HG03066 (cell line): ENCODE results near the gene TDRD10.

Source experiments
- ATAC-seq: cut with Tn5 transposase; IDR thresholded peaks from one replicate; pipeline ENCODE4 v1.9.1; 2021; ENCODE audit warnings: low read depth; ENCODE audit not compliant: unreplicated experiment

The TDRD10 gene

DNA sequence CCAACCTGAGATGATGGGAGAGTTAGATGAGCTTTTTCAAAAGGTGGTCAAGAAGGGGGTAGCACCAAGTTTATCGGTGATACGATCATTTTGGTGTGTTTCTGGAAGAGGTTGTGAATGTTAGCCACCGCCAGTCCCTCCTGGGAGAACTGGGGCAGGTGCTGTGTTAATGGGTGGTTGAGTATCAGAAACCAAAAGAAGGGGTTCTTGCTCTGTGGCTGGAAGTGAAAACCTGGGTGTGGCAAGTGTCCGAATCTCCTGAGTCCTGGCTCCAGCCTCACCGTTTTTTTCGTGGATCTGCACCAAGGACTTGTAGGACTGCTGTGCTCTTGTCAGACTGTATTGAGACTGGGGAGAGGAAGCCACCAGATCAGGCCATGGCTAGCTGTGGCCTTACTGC, 48.6 kb downstream of the TDRD10 start:
- ATAC-seq, result no peak

- ATAC-seq, result no peak
Observed at GRCh38 chr1:154551474-154551873, 49.5 kb downstream of the TDRD10 start.

DNA sequence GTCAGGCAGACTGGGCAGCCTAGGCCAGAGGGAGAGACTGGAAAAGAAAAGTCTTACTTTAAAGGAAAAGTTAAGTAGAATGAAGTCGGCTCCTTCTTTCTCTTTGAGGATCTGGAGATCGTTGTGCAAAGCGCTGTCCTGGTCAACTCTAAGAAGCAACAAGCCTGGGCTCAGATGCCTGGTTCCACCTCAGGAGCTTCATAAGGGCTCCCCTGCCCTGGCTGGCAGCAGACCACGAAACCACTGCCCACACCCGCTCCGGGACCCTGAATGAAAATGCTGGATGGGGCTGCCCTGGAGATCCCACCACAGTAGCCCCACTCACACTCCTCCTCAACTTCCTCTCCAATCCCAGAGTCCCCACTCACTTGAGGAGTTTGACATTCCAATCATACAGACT, 50.0 kb downstream of the TDRD10 start:
- ATAC-seq, result no peak

GRCh38 chr1:154553056-154554030, 51.3 kb downstream of the TDRD10 start:
- ATAC-seq, result no peak

DNA sequence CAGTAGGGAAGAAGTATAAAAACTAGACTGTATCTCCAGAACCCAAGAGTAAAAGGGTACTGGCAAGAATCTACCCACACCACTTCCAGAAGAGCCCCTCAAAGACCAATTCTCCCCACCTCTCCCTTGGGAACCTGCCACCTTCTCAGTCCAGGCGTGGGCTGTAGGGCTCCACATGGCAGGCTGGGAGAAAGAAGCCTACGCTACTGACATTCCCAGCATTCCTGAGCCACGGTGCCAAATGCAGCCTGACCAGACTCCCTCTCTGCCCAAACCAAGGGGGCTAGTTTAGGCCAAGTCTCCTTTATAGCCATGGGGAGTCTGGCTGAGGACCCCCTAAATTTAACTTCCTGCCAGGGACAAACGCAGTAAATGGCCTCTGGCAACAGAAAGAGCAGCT, 54.4 kb downstream of the TDRD10 start:
- no peak for ATAC-seq

DNA sequence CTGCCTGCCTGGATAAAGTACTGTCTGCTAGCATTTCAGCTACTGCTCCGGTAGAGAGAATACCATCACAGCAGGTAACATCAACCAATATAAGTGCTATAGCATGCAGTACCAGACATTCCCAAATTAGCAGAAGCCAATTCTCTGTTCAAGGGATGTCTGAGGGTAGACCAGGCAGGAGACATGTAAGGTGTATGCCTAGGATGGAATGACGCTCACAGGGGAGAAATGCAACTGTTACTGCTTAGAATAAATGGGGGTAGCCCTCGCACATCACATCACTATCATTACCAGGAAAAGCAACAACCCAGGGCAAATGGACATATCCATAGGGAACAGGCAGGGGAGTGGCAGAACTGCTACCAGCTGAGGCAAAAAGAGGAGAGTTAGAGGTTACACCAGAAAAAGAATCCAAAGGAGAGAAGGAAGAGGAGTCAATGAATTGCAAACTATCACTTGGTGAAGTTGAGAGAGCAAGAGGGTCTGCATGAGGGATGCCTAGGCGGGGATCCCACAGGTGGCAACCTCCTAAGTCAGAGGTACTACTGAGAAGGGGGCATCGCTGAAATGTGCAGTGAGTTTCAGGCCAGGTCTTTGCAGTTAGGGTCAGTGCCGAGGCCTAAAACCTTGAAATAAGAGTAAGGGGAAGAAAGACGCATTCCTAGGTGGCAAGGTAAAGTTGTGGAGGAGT, 55.4 kb downstream of the TDRD10 start:
- ATAC-seq, result no peak

DNA sequence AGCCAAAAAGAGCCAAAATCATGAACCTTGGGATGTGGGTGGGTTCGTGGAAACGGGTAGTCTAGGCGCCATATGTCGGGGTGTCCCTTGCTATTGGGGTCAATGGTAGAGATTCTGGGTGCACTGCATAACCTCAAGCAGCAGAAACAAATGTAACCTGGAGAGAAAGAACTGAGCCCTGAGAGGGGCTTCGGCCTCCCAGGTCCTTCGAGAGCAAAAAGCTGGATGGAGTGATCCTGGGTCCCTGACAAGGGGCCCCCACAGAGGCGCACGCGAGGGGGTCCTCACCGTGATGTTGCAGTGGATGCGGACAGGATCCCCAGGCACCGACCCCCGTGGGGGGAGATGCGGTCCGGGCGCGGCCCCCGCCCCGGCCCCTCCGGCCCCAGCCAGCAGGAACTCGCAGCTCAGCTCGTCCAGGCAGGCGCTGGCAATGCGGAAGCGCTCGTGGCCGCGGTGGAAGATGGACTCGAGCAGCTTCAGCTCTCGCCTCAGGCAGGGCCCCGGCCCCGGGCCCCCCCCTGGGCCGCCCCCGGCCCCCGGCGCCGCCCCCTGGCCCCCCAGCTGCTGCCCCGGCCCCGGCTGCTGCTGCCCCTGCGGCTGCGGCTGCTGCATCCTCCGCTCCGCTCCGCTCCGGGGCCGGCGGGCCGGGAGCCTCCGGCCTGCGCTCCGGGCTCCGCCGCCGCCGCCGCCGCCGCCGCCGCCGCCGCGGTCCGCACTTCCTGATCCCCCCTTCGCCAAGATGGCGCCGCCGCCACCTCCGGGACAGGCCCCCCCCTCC, 56.1 kb downstream of the TDRD10 start, which contains the start of gene UBE2Q1:
UBE2Q1 (minus strand) TSS at position 724 of the 781 bp plus-strand sequence; CDS start at position 615, 109 bp downstream.
- ATAC-seq, result peak; percentile 25

- ATAC-seq, result peak; percentile 87
Observed at GRCh38 chr1:154558720-154559465, 56.9 kb downstream of the TDRD10 start.

- ATAC-seq, result no peak
Observed at GRCh38 chr1:154559466-154560044, 57.5 kb downstream of the TDRD10 start.

GRCh38 chr1:154565876-154566275, 63.9 kb downstream of the TDRD10 start:
- ATAC-seq, result no peak

- ATAC-seq, result no peak
Observed at GRCh38 chr1:154567386-154568156, 65.6 kb downstream of the TDRD10 start, which contains the start of gene CHRNB2. TSS of gene CHRNB2 (plus strand) at chr1:154567778. CDS start at chr1:154568045, 267 bp downstream.

DNA sequence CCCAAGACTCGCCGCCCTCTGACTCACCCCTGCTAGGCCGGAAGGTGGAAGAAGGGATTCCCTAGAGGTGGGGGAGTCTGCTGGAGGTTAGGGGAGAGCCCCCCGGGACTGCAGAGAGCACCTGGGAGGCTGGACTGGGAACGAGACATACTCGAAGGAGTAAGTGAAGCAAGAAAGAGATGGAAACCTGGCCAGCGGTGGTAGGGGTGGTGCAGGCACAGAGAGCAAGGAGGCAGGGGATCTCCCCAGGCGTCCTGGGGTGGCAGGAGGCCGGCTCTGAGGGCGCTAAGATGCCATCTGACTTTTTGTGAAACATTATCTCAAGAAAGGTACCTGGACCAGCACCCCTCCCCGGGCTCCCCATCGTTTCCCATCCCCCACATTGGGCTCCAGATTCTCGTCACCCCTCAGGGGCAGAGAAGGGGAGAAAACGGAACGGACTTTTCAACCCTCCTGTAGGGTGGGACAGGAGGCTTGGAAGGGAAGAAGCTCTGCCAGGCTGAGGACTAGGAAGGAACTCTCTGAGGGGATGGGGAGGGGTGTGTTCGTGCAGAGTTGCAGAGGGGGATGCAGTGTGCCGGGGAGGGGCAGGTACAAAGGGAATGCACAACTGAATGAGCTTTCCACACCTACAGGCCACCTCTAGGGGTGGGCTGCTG, 66.3 kb downstream of the TDRD10 start:
- ATAC-seq, result no peak

- no peak for ATAC-seq
Observed at GRCh38 chr1:154571244-154571963, 69.4 kb downstream of the TDRD10 start.

GRCh38 chr1:154571964-154572288, 69.9 kb downstream of the TDRD10 start:
- ATAC-seq, result no peak

- no peak for ATAC-seq
Observed at GRCh38 chr1:154572468-154573167, 70.6 kb downstream of the TDRD10 start.

DNA sequence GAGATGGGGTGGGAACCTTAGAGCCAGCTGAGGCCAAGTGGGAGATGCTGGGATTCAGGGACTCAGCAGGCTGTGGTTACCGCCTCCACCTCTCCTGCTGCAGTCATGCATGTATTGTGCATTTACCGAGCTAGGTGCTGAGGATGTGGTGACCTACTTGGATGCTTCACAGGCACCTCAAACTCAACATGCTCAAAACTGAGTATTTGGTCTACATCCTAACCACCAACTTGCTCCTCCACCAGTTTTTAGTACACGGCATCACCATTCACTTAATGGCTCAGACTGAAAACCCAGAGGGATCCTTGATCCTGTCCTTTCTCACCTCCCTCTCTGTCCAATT, 71.1 kb downstream of the TDRD10 start:
- ATAC-seq, result no peak

DNA sequence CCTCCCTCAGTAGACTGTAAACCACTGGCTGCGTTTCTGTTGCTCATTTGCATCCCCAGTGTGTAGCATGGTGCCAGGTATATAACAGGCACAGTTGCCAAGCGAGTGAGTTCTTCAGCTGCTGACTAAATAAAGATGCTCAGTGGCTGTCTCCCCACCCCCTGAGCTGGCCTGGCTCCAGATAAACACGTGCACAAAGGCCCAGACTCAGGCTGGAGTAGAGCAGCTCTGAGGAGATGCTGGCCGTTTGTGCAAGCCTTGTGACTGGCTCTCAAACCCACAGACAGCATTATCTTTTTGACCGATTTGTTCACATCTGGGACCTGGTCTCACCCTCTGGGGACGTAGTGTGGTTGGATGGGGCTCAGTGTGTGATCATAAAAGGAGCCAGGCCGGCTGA, 72.7 kb downstream of the TDRD10 start:
- ATAC-seq, result no peak
